ENCODE results near the gene GARNL3.

The GARNL3 gene

DNA sequence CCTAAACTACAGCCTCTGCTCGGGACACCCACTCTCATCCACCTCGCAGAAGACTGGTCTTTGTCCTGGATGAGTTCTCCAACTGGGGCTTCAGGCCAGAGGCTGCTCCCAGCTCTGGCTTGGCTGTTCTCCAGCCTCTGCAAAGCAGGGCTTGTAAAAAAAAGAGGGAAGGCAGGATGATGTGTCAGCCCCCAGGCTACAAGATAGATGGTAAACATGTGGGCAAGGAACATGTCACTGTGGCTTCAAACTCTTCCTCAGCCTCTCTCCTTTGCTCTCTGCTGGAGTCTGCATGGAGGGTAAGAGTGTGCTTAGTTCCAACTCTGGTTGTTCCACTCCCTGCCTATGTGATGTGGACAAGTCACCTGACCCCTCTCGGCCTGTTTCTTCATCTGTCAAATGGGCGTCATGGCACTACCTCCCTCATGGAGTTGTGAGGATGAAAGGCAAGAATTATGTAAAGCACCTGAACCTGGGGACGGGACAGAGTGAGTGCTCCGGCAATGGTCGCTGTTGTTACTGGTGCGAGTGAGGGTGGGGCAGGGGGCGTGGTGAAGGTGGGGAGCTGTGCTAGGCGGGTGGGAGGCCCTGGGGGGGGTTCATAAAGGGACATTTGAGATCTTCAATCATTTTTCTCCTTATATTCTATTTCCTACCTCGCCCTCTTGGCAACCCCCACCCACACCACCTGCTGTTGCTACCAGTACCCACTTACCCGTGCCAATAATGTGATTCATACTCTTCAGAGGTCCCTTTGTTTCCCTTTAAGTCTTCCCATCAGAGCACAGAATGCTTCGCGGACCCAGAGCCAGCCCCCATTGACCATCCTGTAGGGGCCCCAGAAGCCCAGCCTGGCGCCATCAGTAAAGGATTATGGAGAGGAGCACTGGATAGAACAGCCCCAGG, 152.8 kb downstream of the GARNL3 start:
- TF ChIP-seq, protein P1, sequence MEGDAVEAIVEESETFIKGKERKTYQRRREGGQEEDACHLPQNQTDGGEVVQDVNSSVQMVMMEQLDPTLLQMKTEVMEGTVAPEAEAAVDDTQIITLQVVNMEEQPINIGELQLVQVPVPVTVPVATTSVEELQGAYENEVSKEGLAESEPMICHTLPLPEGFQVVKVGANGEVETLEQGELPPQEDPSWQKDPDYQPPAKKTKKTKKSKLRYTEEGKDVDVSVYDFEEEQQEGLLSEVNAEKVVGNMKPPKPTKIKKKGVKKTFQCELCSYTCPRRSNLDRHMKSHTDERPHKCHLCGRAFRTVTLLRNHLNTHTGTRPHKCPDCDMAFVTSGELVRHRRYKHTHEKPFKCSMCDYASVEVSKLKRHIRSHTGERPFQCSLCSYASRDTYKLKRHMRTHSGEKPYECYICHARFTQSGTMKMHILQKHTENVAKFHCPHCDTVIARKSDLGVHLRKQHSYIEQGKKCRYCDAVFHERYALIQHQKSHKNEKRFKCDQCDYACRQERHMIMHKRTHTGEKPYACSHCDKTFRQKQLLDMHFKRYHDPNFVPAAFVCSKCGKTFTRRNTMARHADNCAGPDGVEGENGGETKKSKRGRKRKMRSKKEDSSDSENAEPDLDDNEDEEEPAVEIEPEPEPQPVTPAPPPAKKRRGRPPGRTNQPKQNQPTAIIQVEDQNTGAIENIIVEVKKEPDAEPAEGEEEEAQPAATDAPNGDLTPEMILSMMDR (IDR thresholded peaks at IDR 0.05; ENCODE audit: insufficient read depth, low read depth, low read length, missing control alignments): no peak
- DNase-seq (ENCODE audit: low read depth): no peak
- no peak overlapping the region for H3K4me3 ChIP-seq (ENCODE audit: low read depth, low read length)

DNA sequence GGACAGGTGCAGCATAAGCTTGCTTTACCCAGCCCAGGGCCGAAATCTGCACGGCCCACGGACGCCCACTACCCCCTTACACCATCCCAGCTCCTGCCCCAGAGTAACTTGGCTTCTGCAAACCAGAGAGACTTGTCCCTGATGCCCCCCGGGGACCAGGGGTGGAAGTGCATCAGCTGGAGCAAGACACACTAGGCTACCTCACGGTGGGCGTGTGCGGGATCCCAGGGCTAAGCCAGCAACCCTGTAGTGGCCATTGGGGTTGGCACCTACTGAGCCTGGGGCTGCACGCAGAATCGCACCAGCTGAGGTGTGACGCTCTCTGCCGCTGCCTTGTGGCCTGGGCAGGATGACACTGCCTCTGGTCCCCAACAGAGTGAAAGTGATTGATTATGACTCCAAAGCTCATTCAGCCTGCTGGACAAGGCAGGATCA, 153.5 kb downstream of the GARNL3 start:
- TF ChIP-seq, protein P1 (IDR thresholded peaks at IDR 0.05; ENCODE audit: insufficient read depth, low read depth, low read length, missing control alignments): peak; percentile 30
- DNase-seq (ENCODE audit: low read depth): peak; percentile 36

DNA sequence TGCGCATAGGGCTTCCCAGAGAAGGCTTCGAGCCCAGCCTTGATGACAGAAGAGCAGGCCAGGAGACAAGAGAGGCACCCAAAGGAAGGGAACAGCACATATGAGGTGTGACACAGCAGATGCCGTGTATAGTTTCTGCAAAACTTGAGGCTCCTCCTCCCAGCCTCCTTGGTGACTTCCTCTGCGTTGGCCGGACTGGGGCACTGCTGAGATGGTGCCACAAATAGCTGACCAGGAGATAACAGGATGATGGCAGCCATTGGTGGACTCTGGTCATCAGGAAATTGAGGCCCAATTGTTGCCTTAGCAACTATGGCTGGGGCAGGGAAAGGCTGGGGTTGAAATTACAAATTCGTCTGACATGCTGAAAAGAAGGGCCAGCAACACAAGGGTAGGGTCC, 154.8 kb downstream of the GARNL3 start:
- DNase-seq (ENCODE audit: low read depth): no peak
- no peak overlapping the region for H3K4me3 ChIP-seq (ENCODE audit: low read depth, low read length)
- TF ChIP-seq, protein P1 (IDR thresholded peaks at IDR 0.05; ENCODE audit: insufficient read depth, low read depth, low read length, missing control alignments): no peak

More for the DNA sequence above, 153.5 kb downstream of the GARNL3 start:
- H3K4me3 ChIP-seq (ENCODE audit: low read depth, low read length): no peak overlapping the region

DNA sequence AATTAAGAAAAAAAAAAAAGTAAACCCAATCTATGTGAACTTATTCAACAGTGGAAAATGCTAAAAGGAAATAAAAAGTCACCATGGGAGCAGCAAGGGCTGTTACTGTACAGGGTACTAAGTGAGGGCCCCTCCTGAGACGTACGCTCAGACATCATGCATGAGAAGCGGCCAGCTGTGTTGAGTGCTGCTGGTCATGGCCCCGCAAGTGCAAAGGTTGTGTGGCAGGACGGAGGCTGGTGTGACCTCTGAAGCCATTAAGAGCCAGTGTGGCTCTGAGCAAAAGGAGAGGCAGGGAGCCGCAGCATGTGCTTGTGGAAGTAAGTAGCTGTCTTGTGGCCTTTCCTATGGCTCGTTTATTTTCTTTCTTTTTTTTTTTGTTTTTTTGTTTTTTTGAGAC, 156.5 kb downstream of the GARNL3 start:
- DNase-seq (ENCODE audit: low read depth): no peak
- no peak overlapping the region for H3K4me3 ChIP-seq (ENCODE audit: low read depth, low read length)
- TF ChIP-seq, protein P1 (IDR thresholded peaks at IDR 0.05; ENCODE audit: insufficient read depth, low read depth, low read length, missing control alignments): no peak

DNA sequence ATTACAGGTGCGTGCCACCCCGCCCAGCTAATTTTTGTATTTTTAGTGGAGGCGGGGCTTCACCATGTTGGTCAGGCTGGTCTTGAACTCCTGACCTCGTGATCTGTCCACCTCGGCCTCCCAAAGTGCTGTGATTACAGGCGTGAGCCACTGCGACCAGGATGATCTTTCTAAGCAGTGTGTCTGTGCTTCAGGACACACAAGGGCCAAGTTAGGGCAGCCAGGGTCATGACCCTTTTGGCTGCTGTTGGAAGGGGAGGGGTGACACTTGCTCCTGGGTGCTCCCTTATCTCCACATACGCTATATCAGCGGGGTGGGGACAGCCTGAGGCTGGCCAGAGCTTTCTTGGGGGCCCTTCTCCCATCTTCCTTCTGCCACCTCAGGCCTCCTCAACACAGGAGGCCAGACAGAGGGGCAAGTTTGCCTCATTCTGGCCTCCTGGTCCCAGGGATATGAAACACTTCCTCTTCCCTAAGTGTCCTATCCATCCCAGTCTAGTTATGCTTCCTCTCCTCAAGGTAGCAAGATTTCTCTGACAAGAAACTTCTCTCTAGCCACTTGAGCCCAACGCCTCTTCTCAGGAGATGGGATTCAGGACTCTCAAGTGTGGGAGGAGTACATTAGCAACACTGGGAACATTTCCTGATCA, 157.7 kb downstream of the GARNL3 start:
- no peak for DNase-seq (ENCODE audit: low read depth)
- TF ChIP-seq, protein P1 (IDR thresholded peaks at IDR 0.05; ENCODE audit: insufficient read depth, low read depth, low read length, missing control alignments): no peak
- no peak overlapping the region for H3K4me3 ChIP-seq (ENCODE audit: low read depth, low read length)

DNA sequence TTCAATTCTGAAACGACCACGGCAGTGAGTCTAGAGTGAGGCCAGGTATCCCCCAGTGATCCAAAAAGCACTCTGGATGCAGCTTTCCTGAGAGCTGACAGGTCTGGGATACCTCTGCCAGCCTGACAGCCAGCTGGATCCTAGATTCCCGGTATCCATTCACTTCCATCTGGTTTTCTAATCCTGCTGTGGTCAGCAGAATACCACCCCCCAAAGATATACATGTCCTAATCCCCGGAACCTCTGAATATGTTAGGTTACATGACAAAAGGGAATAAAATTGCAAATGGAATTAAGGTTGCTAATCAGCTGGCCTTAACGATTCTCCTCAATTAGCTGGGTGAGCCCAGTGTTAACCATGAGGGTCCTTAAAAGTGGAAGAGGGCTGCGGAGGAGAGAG, 158.2 kb downstream of the GARNL3 start:
- no peak for DNase-seq (ENCODE audit: low read depth)
- TF ChIP-seq, protein P1 (IDR thresholded peaks at IDR 0.05; ENCODE audit: insufficient read depth, low read depth, low read length, missing control alignments): no peak
- H3K4me3 ChIP-seq (ENCODE audit: low read depth, low read length): peak overlapping the region; percentile 95

Data from GM12865 (cell line).